Eye (tissue), 1 donor: ENCODE measurements around the gene AK5.
A peak's percentile ranks its signal among the peaks of the same experiment; 100 is the strongest.

Source experiments
- DNase-seq: peaks from one replicate; pipeline ENCODE4 v3.0.0-alpha.2; 2015

AK5 gene

DNA sequence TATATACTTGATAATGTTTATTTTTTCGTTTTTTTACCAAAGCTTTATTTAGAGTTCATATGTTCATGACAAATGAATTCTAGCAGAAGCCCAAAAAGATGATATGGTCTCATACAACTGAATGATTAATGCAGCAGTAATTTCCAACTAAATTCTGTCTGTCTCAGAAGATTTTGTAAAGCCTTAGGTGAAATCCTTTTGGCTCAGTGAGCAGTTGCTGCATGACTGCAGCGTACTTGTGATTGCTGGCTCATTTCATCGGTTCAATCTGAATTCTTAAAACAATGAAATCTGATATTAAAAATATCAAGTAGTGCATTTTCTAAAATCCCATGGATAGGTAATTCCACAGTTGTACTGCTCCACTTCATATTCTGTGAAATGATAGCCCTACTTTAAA is 73.2 kb downstream of the AK5 start:
- peak; percentile 53 for DNase-seq

DNA sequence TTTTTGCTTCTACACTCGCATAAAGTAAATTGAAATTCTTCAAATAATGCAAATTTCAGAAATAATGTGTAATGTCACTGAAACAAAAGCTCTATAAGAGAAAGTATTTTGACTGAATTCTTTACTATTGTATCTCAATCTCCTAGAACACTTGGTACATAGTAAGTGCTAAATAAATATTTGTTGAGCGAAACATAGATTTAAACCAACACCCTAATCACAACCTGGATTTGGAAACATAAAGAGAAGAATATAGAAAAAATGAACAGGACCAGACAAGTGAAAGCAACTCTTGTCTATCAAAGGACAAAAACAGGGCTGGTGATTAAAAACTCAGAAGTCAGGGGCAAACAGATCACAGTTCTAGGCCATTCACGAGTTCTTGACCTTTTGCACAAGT is 74.3 kb downstream of the AK5 start:
- DNase-seq: no peak

DNA sequence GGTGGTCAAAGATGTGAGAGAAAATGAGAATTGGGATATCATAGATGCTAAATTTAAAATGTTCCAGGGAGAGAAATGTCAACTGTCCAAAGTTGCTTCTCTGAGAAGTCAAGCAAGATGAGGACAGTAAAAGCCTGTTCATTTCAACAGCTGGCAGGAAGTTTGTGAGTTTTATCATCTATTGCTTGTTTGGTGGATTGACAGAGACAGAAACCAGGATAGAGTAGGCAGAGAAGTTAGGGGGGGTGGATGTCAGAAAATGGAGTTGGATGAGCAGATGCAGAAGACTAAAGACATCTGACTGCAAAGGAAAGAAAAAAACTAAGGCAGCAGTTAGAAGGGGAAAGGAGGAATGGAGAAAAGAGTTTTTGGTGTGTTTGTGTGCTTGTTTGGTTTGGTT is 78.4 kb downstream of the AK5 start:
- no peak for DNase-seq

DNA sequence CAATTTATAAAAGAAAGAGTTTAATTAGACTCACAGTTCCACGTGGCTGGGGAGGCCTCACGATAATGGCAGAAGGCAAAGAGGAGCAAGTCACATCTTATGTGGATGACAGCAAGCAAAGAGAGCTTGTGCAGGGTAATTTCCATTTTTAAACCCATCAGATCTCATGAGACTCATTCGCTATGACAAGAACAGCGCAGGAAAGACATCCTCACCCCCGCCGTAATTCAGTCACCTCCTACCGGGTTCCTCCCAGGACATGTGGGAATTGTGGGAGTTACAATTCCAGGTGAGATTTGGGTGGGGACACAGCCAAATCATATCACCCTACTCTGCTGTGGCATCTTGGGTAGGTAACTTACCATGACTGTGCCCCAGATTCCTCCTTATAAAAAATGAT is 79.8 kb downstream of the AK5 start:
- no peak for DNase-seq

DNA sequence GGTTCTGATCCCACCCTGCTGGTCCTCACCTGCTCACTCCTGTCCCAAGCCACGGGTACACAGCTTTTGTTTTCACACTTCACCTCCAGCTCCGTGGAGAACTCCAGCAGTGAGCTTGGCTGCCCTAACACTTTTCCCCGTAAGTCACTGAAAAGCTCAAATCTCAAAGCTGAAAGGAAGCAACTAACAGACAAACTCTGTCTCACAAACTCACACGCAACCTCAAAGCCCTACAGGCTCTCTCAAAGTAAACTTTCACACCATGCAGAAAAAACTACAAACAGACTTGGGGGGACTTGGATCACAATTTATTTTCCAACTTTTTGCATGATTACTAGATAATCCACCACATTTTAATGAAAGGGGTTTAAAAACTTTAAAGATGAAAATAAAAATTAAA is 88.3 kb downstream of the AK5 start:
- DNase-seq: no peak

DNA sequence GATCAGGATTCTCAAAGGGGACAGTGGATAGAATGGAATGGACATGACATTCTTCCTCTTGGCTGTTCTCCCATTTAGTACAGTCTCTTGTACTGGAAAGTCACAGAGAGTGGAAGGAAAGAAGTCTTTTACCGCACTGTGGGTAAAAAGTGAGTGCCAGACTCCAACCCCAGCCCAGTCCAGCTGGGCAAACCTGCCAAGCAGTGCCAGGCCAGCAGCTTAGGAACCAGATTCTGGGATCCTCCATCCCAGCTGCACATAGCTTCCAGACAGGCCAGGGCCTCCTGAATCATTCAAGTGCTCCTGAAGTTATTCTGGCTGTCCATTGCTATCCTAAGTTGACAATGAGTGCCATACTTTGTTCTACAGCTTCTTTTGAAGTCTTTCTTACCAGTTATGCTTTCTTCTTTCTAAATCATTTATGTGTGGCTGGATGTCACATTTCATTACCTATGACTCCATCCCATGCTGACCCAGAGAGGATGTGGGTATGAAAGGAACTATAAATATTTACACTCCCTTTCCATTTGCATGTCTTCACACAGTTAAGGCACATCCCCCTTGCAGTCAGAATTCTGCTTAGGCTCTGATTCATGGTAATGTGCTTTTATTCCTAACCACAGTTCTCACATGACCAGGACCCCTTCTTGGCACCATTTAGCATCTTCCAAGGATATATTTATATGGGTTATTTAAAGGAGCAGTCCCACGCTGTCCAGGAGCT is 88.9 kb downstream of the AK5 start:
- DNase-seq: peak; percentile 38

DNA sequence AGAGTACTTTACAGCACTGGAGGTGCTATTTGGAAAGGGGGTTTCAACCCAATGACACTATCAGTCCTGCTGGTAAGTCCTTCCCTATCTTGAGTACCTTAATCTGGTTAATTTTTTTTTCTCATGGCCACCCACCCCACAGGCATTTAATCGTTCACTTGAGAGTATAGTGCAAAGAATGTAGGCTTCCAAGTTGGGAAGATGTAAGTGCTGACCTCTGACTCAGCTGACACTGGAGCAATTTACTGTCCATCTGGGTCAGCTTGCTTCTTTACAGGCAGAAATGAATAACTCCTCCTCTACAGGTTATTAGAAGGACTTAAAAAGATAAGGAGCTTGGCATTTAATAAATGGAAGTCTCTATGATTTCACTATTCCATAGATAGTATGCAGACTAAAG is 89.6 kb downstream of the AK5 start:
- no peak for DNase-seq

DNA sequence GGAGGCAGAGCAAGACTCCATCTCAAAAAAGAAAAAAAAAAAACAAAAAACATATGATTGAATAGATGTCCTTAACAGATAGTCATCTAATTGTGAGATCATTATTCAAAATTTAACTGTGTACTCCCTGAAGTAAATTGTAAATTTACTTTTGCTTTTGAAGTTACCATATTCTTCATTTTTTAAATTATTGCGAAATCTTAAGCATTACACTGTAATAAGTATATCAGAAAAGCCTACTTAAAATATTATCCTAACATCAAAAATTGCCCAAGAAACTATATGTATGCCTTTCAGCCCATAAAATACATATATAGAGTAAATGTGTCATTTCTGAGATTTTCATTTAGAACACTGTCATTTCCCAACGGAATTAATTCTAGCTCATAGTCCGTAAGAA is 91.9 kb downstream of the AK5 start:
- DNase-seq: no peak

DNA sequence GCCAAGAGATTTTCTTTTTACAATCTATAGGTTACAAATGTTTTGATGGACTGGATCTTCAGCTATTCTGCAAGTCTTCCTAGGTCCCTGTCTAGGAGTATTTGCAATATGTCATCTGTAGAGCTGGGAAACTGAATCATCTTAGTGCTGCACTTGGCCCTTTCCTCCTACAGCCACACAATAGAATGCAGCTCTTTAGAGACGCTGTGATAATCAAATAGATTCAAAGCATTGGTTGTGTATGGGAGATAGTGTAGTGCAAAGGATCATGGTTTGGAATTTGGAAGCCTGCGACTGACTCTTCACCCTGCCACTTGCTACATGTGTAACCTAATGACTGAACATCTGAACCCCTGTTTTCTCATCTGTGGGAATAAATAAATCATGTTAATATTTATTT is 93.7 kb downstream of the AK5 start:
- no peak for DNase-seq

DNA sequence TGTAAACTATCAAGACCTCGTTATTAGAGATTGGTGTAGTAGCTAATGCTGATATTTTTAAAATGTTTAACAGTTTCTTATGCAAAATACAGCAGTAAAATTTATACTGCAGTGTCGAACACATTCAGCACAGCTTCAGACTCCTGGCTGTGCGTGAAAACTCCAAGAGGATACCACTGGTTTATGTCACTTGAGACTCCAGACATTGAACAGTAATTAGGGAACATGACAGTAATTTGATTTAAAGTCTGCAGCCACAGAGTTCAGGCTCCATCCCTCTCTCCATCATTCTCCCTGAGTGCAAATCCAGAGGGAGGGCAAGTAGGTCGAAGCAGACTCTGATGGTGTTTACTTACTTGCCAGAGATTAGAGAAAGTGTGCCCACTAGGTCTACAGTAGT is 94.2 kb downstream of the AK5 start:
- DNase-seq: no peak

DNA sequence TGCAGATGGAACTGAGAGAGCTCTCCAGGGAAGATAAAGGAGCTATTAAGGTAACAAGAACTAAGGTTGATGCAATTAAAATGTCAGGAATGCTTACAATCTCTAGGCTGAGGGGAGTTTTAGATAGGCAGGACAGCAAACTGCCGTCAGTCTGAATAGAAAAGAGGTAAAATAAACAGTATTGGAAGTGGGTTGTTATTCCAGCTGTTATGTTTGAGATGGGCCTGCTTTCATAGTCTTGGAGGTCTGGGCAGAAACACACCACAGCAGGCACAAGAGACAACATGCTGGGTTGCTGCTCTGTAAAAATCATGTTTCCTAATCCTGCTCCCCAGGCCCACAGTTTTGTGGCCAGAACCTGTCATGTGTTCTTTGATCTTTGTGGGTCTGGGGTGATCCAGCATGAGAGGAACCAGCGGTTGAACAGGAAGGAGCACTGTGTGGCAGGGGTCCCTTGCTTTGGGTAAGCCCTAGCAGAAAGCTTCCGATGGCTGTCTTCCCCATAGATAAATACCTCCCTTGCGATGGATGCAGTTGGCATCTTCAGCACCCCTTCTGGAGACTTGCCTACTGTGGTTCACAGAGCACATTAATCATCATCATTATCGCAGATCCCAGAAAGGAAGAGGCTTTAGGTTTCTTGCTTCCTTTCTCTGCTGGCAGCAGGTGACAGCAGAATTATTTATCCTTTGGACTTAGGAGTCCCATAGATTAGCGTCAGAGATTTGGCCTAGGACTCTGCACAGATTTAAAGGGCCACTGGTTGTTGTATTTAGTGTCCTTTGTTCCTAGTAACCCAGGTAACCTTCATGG is 97.1 kb downstream of the AK5 start:
- no peak for DNase-seq

DNA sequence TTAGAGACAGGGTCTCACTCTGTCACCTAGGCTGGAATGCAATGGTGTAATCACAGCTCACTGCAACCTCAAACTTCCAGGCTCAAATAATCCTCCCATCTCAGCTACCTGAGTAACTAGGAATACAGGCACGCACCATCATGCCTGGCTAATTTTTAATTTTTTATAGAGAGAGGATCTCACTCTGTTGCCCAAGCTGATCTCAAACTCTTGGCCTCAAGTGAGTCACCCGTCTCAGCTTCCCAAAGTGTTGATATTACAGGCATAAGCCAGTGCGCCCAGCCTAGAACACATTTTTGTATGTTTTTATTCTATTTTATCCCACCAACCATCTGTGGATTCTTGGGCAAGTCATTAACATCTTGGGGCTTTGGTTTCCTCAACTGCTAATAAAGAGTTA is 100.5 kb downstream of the AK5 start:
- no peak for DNase-seq

DNA sequence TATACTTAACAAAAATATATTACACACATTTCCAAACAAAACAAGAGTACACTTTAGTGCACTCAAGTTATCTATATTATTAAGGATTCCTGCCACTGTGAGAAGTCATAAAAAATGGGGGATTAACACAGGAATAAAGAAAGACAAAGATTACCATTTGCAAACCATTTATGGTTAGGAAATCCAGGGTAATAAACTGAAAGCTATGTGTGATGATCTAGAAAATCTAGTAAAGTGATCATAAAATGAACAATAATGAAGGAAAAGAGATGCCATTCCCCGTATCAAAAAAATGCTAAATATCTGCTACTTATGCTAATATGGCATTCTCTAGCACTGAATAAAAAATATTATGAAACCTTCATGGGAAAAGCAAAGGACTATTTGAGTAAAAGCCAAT is 101.4 kb downstream of the AK5 start:
- DNase-seq: no peak

DNA sequence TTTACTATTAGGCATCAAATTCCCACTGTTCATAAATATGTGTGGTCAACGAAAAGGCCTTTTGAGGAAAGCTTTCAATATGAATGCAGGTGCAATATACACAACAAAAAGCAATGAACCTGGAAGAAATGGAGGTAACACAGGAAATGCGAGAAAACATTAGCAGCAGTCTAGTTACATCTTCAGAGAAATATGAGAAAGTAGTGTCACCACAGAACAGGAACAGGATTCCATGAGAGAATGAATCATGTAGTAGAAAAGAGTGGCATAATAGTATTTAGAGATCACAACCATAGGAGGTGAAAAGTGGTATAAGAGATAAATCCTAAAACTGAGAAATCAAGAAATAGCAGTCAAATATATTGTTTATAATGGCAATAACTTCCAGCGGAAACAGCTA is 103.7 kb downstream of the AK5 start:
- no peak for DNase-seq

DNA sequence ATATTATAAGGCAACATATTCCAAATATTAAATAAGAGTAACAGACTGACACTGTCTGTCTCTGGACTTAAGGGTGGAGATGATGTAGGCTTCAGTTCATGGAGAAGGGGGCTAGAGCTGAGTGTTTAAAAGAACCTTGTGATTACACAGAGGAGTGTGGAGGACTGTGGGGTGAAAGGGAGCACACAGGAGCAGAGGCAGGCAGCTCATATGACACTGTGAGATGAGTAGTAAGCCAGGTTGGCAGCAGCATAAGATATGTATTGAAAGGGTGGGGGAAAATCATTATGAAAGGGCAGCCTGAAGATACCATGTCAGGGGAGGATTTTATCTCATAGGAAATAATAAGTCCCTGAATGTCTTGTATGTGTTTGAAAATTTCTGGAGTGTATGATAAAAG is 104.5 kb downstream of the AK5 start:
- no peak for DNase-seq

DNA sequence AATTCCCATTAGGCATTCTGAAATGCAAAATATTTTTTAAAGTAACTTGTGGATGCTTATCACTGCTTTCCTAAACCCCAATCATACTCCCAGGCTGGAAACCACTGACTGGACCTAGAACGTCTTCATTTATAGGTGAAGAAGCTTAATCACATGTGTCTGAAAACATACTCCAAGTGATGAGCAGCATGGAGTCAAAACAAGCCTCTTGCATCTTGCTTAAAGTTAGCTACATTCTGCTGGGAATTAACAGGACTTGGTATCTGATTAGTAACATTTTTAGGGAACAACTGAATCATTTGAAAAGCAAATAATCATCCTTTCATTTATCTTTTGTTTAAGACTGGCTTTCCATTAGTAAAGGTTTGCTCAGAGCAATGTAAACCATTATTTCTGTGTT is 105.7 kb downstream of the AK5 start:
- DNase-seq: no peak

DNA sequence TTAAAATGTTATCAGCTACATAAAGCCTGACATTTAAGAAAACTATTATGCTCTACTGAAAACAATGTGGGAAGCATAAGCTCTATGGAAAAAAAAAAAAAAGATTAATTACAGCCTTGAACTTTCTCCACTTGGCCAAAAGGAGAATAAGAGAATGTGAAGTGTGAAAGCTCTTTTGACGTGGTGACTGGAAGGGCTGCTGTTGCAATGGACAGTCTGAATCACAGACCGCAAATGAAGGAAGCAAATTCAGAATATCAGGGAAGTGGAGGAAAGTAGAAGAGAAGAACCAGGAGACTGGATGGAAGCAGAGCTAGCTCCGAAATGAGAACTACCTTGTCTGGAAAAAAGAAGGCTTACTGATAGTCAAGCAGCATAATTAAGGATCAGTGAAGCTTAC is 106.8 kb downstream of the AK5 start:
- no peak for DNase-seq

DNA sequence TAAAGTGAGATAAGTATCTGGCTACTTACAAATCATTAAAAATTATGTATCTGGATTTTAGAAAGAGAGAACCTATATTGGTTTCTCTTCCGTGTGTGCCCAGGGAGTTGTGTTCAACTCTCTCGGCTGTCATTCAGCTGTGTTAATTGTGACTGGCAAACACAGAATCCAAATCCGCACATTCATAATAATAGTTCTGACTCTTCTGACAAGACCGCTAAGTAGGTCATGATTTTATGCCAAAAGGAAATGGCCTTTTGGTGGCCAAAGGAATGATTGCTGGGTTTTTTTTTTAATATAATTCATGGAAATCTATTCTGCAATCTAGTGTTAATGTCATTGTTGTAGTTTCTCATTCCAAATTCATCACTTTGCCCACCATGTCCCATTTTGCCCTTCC is 110.7 kb downstream of the AK5 start:
- no peak for DNase-seq

DNA sequence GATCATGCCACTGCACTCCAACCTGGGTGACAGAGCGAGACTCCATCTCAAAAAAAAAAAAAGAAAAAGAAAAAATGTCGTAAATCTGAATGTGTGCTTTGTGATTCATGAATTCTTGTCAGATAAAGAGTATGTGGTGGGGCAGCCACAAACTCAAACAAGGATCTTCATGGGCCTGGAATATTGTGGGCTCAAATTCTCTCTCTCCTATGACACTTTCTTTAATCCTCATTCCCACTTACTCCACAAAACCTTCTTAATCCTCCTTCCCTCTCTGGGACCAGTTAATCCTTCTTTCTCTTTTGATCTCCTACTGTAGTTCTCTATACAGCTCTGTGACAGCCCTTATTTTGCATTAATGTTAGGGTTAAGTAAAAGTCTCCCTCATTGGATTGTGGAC is 112.3 kb downstream of the AK5 start:
- DNase-seq: no peak

DNA sequence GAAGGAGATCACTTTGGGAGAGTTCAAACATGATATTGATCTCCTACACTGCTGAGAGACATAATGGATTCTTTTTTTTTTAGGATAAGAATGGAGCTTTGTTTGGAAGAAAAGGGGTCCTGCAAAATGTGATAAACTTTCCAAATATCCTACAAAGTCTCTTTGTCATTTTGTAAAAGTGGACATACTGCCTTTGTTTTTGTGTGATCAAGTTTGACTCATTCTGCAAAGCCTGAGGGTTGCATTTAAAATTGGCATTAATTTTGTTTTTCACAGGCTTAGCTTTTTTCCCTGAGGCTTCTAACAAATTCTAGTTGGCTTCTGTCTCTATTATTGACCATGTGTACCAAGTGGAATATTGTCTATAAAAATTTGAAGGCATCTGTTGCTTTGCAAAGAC is 113.2 kb downstream of the AK5 start:
- DNase-seq: no peak

DNA sequence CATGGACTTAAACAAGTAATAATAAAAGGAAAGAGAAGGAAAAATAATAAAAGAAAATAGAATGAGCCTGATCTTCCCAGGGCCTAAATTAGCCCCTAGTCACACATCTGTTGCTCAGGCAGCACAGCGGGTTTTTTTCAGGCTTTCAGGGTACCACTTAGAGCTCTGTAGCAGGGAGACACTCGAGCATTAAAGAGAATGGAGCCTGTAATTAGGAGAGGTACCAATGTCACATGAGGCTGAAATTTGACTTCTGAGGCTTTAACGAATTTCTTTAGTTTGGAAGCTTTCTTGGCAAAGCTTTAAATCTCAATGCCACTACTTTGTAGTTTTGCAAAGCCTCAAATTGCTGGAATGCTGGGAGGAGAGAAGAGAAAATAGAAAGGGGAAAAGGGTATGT is 116.3 kb downstream of the AK5 start:
- peak; percentile 33 for DNase-seq

DNA sequence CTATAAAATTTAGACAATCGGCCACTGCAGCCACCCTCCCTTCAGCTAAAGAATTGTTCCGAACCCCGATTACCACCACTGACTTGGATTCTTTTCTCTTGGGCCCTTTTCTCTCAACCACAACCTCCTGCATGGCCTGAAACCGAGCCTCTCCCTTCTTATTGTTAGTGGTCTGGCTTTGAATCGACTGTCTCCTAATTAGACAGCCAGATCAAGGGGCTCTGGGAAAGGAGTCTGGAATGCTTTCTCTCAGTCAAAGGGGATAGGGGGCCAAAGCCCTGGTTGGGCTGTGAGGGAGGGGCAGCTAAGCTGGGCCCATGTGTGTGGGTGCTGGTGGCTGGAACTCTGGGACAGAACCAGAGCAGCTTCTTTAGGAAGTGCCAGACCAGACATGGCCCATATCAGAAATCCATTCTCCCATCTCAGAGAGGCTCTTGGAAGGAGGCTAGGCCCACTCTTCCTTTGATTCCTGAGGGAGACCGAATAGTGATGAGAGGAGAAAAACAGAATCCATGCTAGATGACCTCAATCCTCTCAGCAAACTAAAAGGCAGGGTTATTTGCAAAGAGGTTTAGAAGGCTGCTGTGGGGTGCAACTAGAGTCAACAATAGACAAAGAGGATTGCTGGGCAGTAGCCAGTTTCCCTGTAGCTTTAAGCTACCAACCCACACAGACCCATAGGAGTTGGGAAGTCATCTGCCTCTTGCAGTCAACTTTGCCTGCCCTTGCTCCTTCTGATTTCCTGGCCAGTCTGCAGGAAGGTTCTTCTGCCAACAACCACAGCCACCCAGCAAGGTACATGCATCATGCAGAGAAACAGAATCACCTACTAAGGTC is 117.6 kb downstream of the AK5 start:
- peak; percentile 30 for DNase-seq

DNA sequence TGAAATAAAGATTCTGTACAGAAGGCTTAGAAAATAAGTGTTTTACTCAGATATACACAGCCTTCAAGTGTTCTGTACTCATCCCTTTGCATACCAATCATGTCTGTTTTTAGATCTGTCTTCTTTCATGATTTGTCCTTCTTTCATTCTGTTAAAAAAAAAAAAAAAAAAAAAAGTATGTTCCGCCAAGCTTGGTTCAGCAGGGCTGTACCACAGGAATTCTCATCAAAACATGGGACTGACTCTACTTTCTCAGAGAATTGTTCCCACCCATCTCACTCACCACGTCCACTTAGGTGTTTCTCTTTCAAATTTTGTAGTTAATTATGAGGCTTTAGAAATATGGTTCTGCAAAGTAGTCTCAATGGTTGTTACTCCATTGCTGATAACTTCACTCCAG is 119.0 kb downstream of the AK5 start:
- no peak for DNase-seq

DNA sequence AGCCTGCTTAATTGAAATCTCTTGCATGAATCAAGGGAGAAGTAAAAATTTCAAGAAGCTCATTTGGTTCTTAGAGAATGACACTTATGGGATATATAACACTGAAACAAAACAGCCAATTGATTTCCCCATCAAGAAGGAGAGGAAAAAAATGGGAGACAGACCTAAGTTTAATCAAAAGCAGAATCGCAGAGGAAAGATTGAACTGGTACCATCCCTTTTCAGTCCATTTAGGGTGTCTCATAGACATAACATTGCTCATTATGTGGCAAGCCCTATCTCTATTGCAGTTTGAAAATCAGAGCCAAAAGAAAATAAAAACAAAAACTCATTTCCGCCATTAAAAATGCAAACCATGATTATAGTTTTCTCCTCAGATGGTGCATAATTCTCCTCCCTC is 119.6 kb downstream of the AK5 start:
- no peak for DNase-seq
